SK-N-SH treated with all-trans-retinoic acid at 6 μM for 48 hours (cell line): ENCODE measurements around the gene HACD1.

Experiments
- ATAC-seq: fragments of 200-7000 bp; cut with Tn5 transposase; 3 replicates; pipeline ENCODE4 v1.9.1; 2020; ENCODE audit warnings: mild to moderate bottlenecking, moderate library complexity
- ARNTL ChIP-seq: fragments of 450-650 bp; formaldehyde crosslinking; IDR thresholded peaks from 2 replicates; pipeline ENCODE4 v1.5.0; 2020; ENCODE audit warnings: low read depth, mild to moderate bottlenecking, moderate library complexity, borderline replicate concordance
- BACH2 ChIP-seq: fragments of 250-450 bp; sonication (Bioruptor Pico); IDR thresholded peaks from 2 replicates; pipeline ENCODE4 v1.9.0; 2021; ENCODE audit warnings: mild to moderate bottlenecking, borderline replicate concordance
- CSDC2 ChIP-seq: fragments of 250-450 bp; sonication (Bioruptor Pico); IDR thresholded peaks from 2 replicates; pipeline ENCODE4 v1.5.0; 2020; ENCODE audit warnings: mild to moderate bottlenecking, moderate library complexity
- ESRRG ChIP-seq: fragments of 250-450 bp; sonication (Bioruptor Pico); IDR thresholded peaks from 2 replicates; pipeline ENCODE4 v1.6.1; 2021; ENCODE audit warnings: mild to moderate bottlenecking
- ISL1 ChIP-seq: fragments of 250-450 bp; sonication (Bioruptor Pico); IDR thresholded peaks from 2 replicates; pipeline ENCODE4 v2.1.2; 2022; ENCODE audit warnings: mild to moderate bottlenecking, moderate library complexity
- OSR1 ChIP-seq: fragments of 250-450 bp; sonication (Bioruptor Pico); IDR thresholded peaks from 2 replicates; pipeline ENCODE4 v1.8.0; 2022; ENCODE audit warnings: moderate library complexity, mild to moderate bottlenecking, inconsistent platforms
- PPARA ChIP-seq: fragments of 250-450 bp; sonication (Bioruptor Pico); IDR thresholded peaks from 2 replicates; pipeline ENCODE4 v1.5.0; 2020; ENCODE audit warnings: mild to moderate bottlenecking, borderline replicate concordance
- RARB ChIP-seq: fragments of 250-450 bp; sonication (Bioruptor Pico); IDR thresholded peaks from 2 replicates; pipeline ENCODE4 v1.8.0; 2021; ENCODE audit warnings: mild to moderate bottlenecking, moderate library complexity
- SNAI2 ChIP-seq: fragments of 250-450 bp; sonication (Bioruptor Pico); IDR thresholded peaks from 2 replicates; pipeline ENCODE4 v1.5.0; 2020; ENCODE audit warnings: mild to moderate bottlenecking, moderate library complexity
- TCF4 ChIP-seq: fragments of 250-450 bp; sonication (Bioruptor Pico); IDR thresholded peaks from 2 replicates; pipeline ENCODE4 v1.8.0; 2021; ENCODE audit warnings: mild to moderate bottlenecking, moderate library complexity, borderline replicate concordance
- TOX ChIP-seq: fragments of 250-450 bp; sonication (Bioruptor Pico); IDR thresholded peaks from 2 replicates; pipeline ENCODE4 v1.8.0; 2021; ENCODE audit warnings: mild to moderate bottlenecking, moderate library complexity, borderline replicate concordance
- ZC3H10 ChIP-seq: fragments of 250-450 bp; sonication (Bioruptor Pico); IDR thresholded peaks from 2 replicates; pipeline ENCODE4 v1.5.1; 2021; ENCODE audit warnings: mild to moderate bottlenecking, moderate library complexity
- ZFP3 ChIP-seq: fragments of 250-450 bp; sonication (Bioruptor Pico); IDR thresholded peaks from 2 replicates; pipeline ENCODE4 v1.5.0; 2020; ENCODE audit warnings: mild to moderate bottlenecking, moderate library complexity
- ZFP30 ChIP-seq: fragments of 450-650 bp; formaldehyde crosslinking; IDR thresholded peaks from 2 replicates; pipeline ENCODE4 v1.5.0; 2022; ENCODE audit warnings: mild to moderate bottlenecking, moderate library complexity
- ZNF565 ChIP-seq: fragments of 450-650 bp; formaldehyde crosslinking; conservative IDR thresholded peaks from 2 replicates; pipeline ENCODE4 v1.5.0; 2020; ENCODE audit warnings: low read depth, mild to moderate bottlenecking, moderate library complexity
- ZNF70 ChIP-seq: fragments of 450-650 bp; formaldehyde crosslinking; IDR thresholded peaks from 2 replicates; pipeline ENCODE4 v1.5.0; 2020; ENCODE audit warnings: mild to moderate bottlenecking, moderate library complexity
- ZNF8 ChIP-seq: fragments of 450-650 bp; formaldehyde crosslinking; IDR thresholded peaks from 2 replicates; pipeline ENCODE4 v1.5.0; 2020; ENCODE audit warnings: mild to moderate bottlenecking, moderate library complexity
- TF ChIP-seq, protein P1 (sequence below): fragments of 250-450 bp; sonication (Bioruptor Pico); IDR thresholded peaks from 2 replicates; pipeline ENCODE4 v1.5.0; 2020; ENCODE audit warnings: mild to moderate bottlenecking, moderate library complexity
- TF ChIP-seq, protein P2 (sequence below): fragments of 250-450 bp; sonication (Bioruptor Pico); IDR thresholded peaks from 2 replicates; pipeline ENCODE4 v1.8.0; 2021; ENCODE audit warnings: low read depth, mild to moderate bottlenecking, moderate library complexity, borderline replicate concordance
- TF ChIP-seq, protein P3 (sequence below): fragments of 250-450 bp; sonication (Bioruptor Pico); IDR thresholded peaks from 2 replicates; pipeline ENCODE4 v1.5.1; 2020; ENCODE audit warnings: low read depth, mild to moderate bottlenecking, moderate library complexity
- TF ChIP-seq, protein P4 (sequence below): fragments of 250-450 bp; sonication (Bioruptor Pico); IDR thresholded peaks from 2 replicates; pipeline ENCODE4 v1.8.0; 2020; ENCODE audit warnings: mild to moderate bottlenecking, moderate library complexity, borderline replicate concordance

The HACD1 gene

DNA sequence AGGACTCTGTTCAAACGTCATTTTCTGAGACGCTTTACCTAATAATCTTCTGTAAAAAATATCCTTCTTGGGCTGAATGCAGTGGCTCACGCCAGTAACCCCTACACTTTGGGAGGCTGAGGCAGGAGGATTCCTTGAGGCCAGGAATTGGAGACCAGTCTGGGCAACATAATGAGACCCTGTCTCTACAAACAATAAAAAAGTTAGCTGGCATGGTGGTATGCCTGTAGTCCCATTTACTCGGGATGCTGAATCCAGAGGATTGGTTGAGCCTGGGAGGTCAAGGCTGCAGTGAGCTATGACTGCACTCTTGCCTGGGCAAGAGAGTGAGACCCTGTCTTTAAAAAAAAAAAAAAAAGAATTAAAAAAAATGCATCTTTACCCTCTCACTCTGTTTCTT is 31.9 kb upstream of the HACD1 start:
- ATAC-seq = no peak

DNA sequence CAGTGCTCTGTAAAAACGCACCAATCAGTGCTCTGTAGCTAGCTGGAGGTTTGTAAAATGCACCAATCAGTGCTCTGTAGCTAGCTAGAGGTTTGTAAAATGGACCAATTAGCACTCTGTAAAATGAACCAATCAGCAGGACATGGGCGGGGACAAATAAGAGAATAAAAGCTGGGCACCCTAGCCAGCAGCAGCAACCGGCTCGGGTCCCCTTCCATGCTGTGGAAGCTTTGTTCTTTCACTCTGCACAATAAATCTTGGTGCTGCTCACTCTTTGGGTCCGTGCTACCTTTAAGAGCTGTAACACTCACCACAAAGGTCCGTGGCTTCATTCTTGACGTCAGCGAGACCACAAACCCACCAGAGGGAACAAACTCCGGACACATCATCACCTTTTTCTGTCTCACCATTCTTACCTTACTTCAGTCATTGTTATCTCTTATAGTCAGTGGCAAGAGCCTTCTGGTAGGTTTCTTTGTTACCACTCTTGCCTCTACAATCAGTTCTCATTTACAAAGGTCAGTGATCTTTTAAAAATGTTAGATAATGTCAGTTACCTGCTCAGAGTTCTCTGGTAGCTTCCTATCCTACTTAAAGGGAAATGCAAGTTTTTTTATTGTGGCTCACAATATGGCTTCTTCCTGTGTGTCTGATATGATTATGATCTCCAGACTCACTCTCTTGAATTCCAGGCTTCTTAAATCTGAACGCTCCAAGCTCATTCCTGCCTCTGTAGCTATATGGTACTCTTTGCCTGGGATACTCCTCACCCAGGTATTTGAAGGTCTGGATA is 31.3 kb upstream of the HACD1 start:
- TF ChIP-seq TOX (no peak), TCF4 (CRISPR knock-in tag) (no peak), ESRRG (CRISPR knock-in tag) (no peak), OSR1 (CRISPR knock-in tag) (no peak), SNAI2 (CRISPR knock-in tag) (no peak), ISL1 (CRISPR knock-in tag) (no peak), CSDC2 (CRISPR knock-in tag) (no peak), ZFP3 (no peak), ZFP30 (CRISPR knock-in tag) (no peak), BACH2 (no peak), RARB (CRISPR knock-in tag) (no peak), ZNF565 (CRISPR knock-in tag) (no peak), PPARA (CRISPR knock-in tag) (no peak), ZNF8 (CRISPR knock-in tag) (no peak)
- TF ChIP-seq, protein P1, sequence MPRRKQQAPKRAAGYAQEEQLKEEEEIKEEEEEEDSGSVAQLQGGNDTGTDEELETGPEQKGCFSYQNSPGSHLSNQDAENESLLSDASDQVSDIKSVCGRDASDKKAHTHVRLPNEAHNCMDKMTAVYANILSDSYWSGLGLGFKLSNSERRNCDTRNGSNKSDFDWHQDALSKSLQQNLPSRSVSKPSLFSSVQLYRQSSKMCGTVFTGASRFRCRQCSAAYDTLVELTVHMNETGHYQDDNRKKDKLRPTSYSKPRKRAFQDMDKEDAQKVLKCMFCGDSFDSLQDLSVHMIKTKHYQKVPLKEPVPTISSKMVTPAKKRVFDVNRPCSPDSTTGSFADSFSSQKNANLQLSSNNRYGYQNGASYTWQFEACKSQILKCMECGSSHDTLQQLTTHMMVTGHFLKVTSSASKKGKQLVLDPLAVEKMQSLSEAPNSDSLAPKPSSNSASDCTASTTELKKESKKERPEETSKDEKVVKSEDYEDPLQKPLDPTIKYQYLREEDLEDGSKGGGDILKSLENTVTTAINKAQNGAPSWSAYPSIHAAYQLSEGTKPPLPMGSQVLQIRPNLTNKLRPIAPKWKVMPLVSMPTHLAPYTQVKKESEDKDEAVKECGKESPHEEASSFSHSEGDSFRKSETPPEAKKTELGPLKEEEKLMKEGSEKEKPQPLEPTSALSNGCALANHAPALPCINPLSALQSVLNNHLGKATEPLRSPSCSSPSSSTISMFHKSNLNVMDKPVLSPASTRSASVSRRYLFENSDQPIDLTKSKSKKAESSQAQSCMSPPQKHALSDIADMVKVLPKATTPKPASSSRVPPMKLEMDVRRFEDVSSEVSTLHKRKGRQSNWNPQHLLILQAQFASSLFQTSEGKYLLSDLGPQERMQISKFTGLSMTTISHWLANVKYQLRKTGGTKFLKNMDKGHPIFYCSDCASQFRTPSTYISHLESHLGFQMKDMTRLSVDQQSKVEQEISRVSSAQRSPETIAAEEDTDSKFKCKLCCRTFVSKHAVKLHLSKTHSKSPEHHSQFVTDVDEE (CRISPR knock-in tag) = no peak
- TF ChIP-seq, protein P2, sequence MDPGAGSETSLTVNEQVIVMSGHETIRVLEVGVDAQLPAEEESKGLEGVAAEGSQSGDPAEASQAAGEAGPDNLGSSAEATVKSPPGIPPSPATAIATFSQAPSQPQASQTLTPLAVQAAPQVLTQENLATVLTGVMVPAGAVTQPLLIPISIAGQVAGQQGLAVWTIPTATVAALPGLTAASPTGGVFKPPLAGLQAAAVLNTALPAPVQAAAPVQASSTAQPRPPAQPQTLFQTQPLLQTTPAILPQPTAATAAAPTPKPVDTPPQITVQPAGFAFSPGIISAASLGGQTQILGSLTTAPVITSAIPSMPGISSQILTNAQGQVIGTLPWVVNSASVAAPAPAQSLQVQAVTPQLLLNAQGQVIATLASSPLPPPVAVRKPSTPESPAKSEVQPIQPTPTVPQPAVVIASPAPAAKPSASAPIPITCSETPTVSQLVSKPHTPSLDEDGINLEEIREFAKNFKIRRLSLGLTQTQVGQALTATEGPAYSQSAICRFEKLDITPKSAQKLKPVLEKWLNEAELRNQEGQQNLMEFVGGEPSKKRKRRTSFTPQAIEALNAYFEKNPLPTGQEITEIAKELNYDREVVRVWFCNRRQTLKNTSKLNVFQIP (CRISPR knock-in tag) = no peak
- TF ChIP-seq, protein P3, sequence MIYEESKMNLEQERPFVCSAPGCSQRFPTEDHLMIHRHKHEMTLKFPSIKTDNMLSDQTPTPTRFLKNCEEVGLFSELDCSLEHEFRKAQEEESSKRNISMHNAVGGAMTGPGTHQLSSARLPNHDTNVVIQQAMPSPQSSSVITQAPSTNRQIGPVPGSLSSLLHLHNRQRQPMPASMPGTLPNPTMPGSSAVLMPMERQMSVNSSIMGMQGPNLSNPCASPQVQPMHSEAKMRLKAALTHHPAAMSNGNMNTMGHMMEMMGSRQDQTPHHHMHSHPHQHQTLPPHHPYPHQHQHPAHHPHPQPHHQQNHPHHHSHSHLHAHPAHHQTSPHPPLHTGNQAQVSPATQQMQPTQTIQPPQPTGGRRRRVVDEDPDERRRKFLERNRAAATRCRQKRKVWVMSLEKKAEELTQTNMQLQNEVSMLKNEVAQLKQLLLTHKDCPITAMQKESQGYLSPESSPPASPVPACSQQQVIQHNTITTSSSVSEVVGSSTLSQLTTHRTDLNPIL = no peak
- TF ChIP-seq, protein P4, sequence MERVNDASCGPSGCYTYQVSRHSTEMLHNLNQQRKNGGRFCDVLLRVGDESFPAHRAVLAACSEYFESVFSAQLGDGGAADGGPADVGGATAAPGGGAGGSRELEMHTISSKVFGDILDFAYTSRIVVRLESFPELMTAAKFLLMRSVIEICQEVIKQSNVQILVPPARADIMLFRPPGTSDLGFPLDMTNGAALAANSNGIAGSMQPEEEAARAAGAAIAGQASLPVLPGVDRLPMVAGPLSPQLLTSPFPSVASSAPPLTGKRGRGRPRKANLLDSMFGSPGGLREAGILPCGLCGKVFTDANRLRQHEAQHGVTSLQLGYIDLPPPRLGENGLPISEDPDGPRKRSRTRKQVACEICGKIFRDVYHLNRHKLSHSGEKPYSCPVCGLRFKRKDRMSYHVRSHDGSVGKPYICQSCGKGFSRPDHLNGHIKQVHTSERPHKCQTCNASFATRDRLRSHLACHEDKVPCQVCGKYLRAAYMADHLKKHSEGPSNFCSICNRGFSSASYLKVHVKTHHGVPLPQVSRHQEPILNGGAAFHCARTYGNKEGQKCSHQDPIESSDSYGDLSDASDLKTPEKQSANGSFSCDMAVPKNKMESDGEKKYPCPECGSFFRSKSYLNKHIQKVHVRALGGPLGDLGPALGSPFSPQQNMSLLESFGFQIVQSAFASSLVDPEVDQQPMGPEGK = no peak
- TF ChIP-seq, all 23 proteins: peak for 0
- no peak for ATAC-seq

More for the DNA sequence above, 31.9 kb upstream of the HACD1 start:
- TF ChIP-seq RARB (CRISPR knock-in tag) = no peak
- TF ChIP-seq ARNTL (CRISPR knock-in tag) = no peak
- TF ChIP-seq ZFP30 (CRISPR knock-in tag) = no peak
- TF ChIP-seq TOX = no peak
- TF ChIP-seq ZC3H10 (CRISPR knock-in tag) = no peak
- no peak for TF ChIP-seq ZNF565 (CRISPR knock-in tag)
- no peak for TF ChIP-seq ZNF70 (CRISPR knock-in tag)
- no peak for TF ChIP-seq ESRRG (CRISPR knock-in tag)
- TF ChIP-seq ZNF8 (CRISPR knock-in tag) = no peak

DNA sequence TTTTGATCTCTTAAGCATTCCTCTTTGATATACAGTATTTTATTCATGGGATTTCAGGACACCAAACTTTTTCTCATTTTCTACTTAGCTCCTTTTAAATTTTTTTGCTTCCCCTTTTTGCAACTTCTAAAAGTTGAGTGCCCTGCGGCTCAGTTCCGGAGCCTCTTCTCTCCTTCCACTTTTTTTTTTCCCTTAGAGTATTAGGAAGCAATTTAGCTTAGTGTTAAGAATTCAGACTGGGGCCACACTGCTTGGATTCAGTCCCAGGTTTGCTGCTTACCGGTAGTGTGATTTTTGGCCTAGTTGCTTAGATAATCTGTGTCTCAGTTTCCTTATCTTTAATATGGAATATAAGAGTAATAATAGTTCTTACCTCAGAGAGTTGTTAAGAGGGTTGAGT is 30.2 kb upstream of the HACD1 start:
- ATAC-seq = no peak
- TF ChIP-seq TCF4 (CRISPR knock-in tag) (no peak), ESRRG (CRISPR knock-in tag) (no peak), ZFP30 (CRISPR knock-in tag) (no peak), PPARA (CRISPR knock-in tag) (no peak)
